IMR-90 (cell line): ENCODE data around the gene DNM2.

Experiments used
- CEBPB ChIP-seq: IDR thresholded peaks from 2 replicates; pipeline ENCODE4 v1.6.1; 2012; ENCODE audit warnings: low read depth, low read length, improper control_type of control experiment
- CHD1 ChIP-seq: IDR thresholded peaks from 2 replicates; pipeline ENCODE4 v1.6.1; 2012; ENCODE audit warnings: low read depth, low read length, improper control_type of control experiment
- FOS ChIP-seq: fragments of 150-350 bp; IDR thresholded peaks from 2 replicates; pipeline ENCODE4 v1.6.1; 2016; ENCODE audit warnings: low read depth, low read length
- MXI1 ChIP-seq: IDR thresholded peaks from 2 replicates; pipeline ENCODE4 v1.6.1; 2012; ENCODE audit warnings: low read depth, mild to moderate bottlenecking, low read length, moderate library complexity, borderline replicate concordance
- POLR2A ChIP-seq: IDR thresholded peaks from 2 replicates; pipeline ENCODE4 v1.6.1; 2012; ENCODE audit warnings: mild to moderate bottlenecking, low read depth, low read length
- RAD21 ChIP-seq: IDR thresholded peaks from 2 replicates; pipeline ENCODE4 v1.6.1; 2012; ENCODE audit warnings: low read length, improper control_type of control experiment
- TF ChIP-seq, protein P1 (sequence below): conservative IDR thresholded peaks from 2 replicates; pipeline ENCODE4 v1.5.1; 2012; ENCODE audit warnings: mild to moderate bottlenecking, low read depth, low read length, improper control_type of control experiment
- TF ChIP-seq, protein P2 (sequence below): fragments of 150-350 bp; IDR thresholded peaks from 2 replicates; pipeline ENCODE4 v1.6.1; 2017; ENCODE audit warnings: mild to moderate bottlenecking, antibody characterized with exemption, low read length, low read depth

DNA sequence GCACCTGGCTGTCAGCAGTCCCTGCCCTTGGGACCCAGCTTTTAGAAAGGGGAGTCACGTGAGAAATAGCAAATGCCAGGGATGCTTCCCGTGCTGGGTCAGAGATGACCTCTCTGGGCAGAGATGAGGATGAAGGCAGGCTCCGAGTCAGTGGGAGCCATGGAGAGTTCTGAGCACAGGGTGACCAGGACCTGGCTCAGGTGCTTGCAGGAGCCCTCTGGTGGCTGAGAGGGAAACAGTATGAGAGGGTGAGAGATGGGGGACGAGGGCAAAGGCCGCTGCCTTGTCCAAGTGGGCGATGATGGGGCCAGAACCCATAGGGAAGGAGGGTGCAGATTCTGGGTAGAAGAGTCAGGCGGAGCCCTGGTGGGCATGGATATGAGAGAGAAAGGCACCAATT, 102.3 kb downstream of the DNM2 start:
- no peak for TF ChIP-seq MXI1
- TF ChIP-seq, protein P1, sequence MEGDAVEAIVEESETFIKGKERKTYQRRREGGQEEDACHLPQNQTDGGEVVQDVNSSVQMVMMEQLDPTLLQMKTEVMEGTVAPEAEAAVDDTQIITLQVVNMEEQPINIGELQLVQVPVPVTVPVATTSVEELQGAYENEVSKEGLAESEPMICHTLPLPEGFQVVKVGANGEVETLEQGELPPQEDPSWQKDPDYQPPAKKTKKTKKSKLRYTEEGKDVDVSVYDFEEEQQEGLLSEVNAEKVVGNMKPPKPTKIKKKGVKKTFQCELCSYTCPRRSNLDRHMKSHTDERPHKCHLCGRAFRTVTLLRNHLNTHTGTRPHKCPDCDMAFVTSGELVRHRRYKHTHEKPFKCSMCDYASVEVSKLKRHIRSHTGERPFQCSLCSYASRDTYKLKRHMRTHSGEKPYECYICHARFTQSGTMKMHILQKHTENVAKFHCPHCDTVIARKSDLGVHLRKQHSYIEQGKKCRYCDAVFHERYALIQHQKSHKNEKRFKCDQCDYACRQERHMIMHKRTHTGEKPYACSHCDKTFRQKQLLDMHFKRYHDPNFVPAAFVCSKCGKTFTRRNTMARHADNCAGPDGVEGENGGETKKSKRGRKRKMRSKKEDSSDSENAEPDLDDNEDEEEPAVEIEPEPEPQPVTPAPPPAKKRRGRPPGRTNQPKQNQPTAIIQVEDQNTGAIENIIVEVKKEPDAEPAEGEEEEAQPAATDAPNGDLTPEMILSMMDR, result peak; percentile 31; the same call in 1 of the 2 replicates
- no peak for TF ChIP-seq CHD1
- peak; percentile 19; the same call in 1 of the 2 replicates for TF ChIP-seq RAD21
- TF ChIP-seq, protein P2, sequence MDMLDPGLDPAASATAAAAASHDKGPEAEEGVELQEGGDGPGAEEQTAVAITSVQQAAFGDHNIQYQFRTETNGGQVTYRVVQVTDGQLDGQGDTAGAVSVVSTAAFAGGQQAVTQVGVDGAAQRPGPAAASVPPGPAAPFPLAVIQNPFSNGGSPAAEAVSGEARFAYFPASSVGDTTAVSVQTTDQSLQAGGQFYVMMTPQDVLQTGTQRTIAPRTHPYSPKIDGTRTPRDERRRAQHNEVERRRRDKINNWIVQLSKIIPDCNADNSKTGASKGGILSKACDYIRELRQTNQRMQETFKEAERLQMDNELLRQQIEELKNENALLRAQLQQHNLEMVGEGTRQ, result no peak
- no peak for TF ChIP-seq POLR2A
- TF ChIP-seq CEBPB, result no peak
- TF ChIP-seq FOS, result no peak
